Stomach smooth muscle (tissue), 2 donors: ENCODE measurements around the gene DPH2.

Source experiments
- H3K27ac ChIP-seq: one replicate; pipeline ENCODE4 v1.7.0; 2013; ENCODE audit warnings: mild to moderate bottlenecking, low read length, inconsistent platforms
- H3K27me3 ChIP-seq, 2 donors: one replicate each; pipeline ENCODE4 v1.7.0; 2013; ENCODE audit warnings: low read length in 2 of 2; ENCODE audit not compliant: insufficient read depth in 2 of 2, control insufficient read depth in 1 of 2
- H3K36me3 ChIP-seq, 2 donors: one replicate each; pipeline ENCODE4 v1.7.0; 2013; ENCODE audit warnings: low read length in 2 of 2; ENCODE audit not compliant: control insufficient read depth in 2 of 2, insufficient read depth in 2 of 2
- H3K4me1 ChIP-seq: one replicate; pipeline ENCODE4 v1.7.0; 2013; ENCODE audit warnings: low read length; ENCODE audit not compliant: control insufficient read depth, insufficient read depth
- H3K4me3 ChIP-seq, 2 donors: one replicate each; pipeline ENCODE4 v1.7.0; 2013; ENCODE audit warnings: low read length in 2 of 2
- H3K9ac ChIP-seq, 2 donors: one replicate each; pipeline ENCODE4 v1.7.0; 2013; ENCODE audit warnings: low read length in 2 of 2, mild to moderate bottlenecking in 1 of 2
- H3K9me3 ChIP-seq, 2 donors: one replicate each; pipeline ENCODE4 v1.7.0; 2013; ENCODE audit warnings: low read length in 2 of 2; ENCODE audit not compliant: control insufficient read depth in 2 of 2
- donor health status: healthy.
- donor health status: Pancreatic carcinoma.

The DPH2 gene, protein sequence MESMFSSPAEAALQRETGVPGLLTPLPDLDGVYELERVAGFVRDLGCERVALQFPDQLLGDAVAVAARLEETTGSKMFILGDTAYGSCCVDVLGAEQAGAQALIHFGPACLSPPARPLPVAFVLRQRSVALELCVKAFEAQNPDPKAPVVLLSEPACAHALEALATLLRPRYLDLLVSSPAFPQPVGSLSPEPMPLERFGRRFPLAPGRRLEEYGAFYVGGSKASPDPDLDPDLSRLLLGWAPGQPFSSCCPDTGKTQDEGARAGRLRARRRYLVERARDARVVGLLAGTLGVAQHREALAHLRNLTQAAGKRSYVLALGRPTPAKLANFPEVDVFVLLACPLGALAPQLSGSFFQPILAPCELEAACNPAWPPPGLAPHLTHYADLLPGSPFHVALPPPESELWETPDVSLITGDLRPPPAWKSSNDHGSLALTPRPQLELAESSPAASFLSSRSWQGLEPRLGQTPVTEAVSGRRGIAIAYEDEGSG

DNA sequence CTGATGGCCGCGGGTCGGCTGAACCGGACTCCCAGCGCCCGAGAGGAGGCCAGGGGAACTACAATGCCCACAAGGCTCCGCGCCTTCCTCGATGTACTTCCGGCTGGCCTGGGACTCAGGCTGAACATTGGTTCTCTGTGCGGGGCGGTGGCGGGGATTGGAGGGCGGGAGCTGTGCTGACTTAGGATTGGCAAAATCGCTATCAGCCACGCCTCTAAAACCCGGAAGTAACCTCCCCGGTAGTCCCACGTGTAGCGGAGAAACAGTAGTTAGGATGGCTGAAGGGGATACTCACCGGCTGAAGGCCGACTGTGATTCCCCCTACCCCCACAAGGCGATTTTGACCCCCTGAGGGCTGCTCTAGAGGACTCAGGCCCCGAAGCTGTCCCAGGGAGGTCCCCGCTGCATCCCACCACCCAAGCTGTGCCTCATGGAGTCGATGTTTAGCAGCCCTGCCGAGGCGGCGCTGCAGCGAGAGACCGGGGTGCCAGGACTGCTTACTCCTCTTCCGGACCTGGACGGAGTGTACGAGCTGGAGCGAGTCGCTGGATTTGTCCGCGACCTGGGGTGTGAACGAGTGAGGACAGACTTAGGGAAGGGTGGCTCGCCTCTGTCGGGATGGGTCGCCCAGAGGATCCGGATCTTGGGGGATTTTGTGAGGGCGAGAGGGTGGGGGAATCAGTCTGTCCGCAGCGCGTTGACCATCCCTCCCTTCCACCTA is at the start of gene DPH2:
TSS of gene DPH2 (plus strand) at position 265 of the 721 bp plus-strand sequence. CDS start at position 431, 166 bp downstream.
- Histone ChIP-seq H3K27ac (peak within 1 kb of the TSS; percentile 24), H3K36me3 (peaks cover 7 to 20% of the 10 kb centered on the region in 2 donors), H3K4me3 (peak within 1 kb of the TSS; percentile 97 to 99)

DNA sequence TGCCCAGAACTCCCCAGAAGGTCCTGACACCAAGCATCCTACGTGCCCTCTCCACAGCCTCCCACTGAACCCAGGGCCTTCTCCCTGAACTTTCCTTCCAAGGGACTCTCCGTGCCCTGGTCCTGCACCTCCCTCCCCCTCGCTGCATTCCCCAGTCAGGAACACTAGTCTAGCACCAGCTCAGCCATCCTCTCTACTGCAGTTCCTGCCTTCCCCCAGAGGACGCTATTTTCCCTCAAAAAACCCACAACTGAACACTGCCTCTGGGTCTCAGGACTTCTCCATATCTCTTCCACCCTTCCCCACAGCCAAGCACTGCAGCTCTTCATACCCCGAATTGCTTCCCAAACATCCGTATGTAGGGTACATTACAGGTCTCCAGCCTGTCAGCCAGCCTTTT is 48.8 kb upstream of the DPH2 start:
- Histone ChIP-seq H3K9ac (no peak overlapping the region), H3K36me3 (peaks cover 0 to 19% of the 10 kb centered on the region in 2 donors), H3K27ac (no peak overlapping the region), H3K4me3 (no peak overlapping the region), H3K4me1 (no peaks in the 10 kb centered on the region), H3K27me3 (no peaks in the 10 kb centered on the region), H3K9me3 (no peaks in the 10 kb centered on the region)

More for the DNA sequence above, at the start of gene DPH2:
- Histone ChIP-seq H3K9ac (peak within 1 kb of the TSS; percentile 80 to 84), H3K27me3 (no peaks in the 10 kb centered on the region), H3K4me1 (peaks cover 21% of the 10 kb centered on the region), H3K9me3 (no peaks in the 10 kb centered on the region)

DNA sequence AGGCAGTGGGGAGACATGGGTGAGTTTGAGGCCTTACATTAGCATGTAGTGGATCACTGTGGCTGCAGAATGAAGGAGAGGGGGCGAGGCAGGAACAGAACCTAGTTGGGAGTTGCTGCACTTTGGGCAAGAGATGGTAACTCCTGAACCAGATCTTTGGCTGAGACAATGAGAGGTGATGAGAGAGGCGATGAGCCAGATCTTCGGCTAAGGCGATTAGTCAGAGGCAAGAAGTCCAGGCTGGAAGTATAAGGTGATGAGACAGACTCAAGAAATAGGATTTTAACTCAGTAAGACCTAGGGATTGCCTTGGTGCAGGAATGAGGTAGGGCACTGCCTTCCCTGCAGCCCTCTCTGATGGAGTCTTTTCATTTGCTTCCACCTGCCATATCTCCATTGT is 45.3 kb upstream of the DPH2 start:
- H3K27me3 ChIP-seq: no peaks in the 10 kb centered on the region
- H3K4me1 ChIP-seq: no peaks in the 10 kb centered on the region
- H3K4me3 ChIP-seq: no peak overlapping the region
- peaks cover 0 to 19% of the 10 kb centered on the region in 2 donors for H3K36me3 ChIP-seq
- no peak overlapping the region for H3K27ac ChIP-seq
- no peaks in the 10 kb centered on the region for H3K9me3 ChIP-seq
- H3K9ac ChIP-seq: no peak overlapping the region

DNA sequence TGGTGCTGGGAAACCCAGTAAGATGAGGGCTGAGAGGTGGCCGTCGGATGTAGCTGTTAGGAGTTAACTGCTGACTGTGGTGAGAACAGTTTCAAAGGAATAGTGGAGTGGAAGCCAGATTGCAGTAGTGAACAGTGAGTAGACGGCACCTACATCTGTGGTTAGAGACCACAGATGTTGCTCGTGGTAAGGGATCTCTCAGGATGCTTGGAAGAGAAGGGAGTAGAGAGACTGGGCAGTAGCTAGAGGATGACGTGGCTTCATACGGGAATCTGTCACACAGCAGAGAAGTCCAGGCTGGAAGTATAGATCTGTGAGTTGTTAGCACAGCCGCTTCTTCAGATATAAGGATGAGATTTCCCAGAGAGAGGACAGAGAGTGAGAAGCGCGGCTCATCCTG is 44.0 kb upstream of the DPH2 start:
- H3K27me3 ChIP-seq: no peaks in the 10 kb centered on the region
- no peak overlapping the region for H3K27ac ChIP-seq
- no peak overlapping the region for H3K9ac ChIP-seq
- H3K36me3 ChIP-seq: peaks cover 0 to 16% of the 10 kb centered on the region in 2 donors
- H3K4me1 ChIP-seq: no peaks in the 10 kb centered on the region
- no peaks in the 10 kb centered on the region for H3K9me3 ChIP-seq
- H3K4me3 ChIP-seq: no peak overlapping the region

DNA sequence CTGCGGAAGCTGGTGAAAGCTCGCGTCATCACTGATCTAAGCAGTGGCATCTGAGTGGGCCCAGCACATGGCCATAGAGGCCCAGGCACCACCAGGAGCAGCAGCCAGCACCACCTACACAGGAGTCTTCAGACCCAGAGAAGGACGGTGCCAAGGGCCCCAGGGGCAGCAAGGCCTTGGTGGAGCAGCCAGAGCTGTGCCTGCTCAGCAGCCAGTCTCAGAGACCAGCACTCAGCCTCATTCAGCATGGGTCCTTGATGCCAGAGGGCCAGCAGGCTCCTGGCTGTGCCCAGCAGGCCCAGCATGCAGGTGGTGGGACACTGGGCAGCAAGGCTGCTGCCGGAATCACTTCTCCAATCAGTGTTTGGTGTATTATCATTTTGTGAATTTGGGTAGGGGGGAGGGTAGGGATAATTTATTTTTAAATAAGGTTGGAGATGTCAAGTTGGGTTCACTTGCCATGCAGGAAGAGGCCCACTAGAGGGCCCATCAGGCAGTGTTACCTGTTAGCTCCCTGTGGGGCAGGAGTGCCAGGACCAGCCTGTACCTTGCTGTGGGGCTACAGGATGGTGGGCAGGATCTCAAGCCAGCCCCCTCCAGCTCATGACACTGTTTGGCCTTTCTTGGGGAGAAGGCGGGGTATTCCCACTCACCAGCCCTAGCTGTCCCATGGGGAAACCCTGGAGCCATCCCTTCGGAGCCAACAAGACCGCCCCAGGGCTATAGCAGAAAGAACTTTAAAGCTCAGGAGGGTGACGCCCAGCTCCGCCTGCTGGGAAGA is 39.5 kb upstream of the DPH2 start:
- H3K9me3 ChIP-seq: no peaks in the 10 kb centered on the region
- no peak overlapping the region for H3K9ac ChIP-seq
- no peaks in the 10 kb centered on the region for H3K27me3 ChIP-seq
- no peak overlapping the region for H3K4me3 ChIP-seq
- no peak overlapping the region for H3K27ac ChIP-seq
- H3K36me3 ChIP-seq: peaks cover 0 to 5% of the 10 kb centered on the region in 2 donors
- H3K4me1 ChIP-seq: peaks cover 27% of the 10 kb centered on the region

DNA sequence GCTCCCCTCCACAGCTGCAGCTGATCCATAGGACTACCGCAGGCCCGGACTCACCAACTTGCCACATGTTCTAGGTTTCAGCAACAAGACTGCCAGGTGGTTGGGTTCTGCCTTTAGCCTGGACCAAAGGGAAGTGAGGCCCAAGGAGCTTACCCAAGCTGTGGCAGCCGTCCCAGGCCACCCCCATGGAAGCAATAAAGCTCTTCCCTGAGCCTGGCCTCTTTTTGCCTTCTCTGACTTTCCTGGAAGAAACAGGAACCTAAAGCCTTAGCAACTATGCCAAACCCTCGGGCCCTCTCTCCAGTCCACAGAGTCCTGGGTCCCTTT is 38.9 kb upstream of the DPH2 start:
- Histone ChIP-seq H3K27ac (no peak overlapping the region), H3K4me1 (peaks cover 33% of the 10 kb centered on the region), H3K9ac (no peak overlapping the region), H3K36me3 (no peaks in the 10 kb centered on the region), H3K4me3 (no peak overlapping the region), H3K27me3 (no peaks in the 10 kb centered on the region), H3K9me3 (no peaks in the 10 kb centered on the region)

DNA sequence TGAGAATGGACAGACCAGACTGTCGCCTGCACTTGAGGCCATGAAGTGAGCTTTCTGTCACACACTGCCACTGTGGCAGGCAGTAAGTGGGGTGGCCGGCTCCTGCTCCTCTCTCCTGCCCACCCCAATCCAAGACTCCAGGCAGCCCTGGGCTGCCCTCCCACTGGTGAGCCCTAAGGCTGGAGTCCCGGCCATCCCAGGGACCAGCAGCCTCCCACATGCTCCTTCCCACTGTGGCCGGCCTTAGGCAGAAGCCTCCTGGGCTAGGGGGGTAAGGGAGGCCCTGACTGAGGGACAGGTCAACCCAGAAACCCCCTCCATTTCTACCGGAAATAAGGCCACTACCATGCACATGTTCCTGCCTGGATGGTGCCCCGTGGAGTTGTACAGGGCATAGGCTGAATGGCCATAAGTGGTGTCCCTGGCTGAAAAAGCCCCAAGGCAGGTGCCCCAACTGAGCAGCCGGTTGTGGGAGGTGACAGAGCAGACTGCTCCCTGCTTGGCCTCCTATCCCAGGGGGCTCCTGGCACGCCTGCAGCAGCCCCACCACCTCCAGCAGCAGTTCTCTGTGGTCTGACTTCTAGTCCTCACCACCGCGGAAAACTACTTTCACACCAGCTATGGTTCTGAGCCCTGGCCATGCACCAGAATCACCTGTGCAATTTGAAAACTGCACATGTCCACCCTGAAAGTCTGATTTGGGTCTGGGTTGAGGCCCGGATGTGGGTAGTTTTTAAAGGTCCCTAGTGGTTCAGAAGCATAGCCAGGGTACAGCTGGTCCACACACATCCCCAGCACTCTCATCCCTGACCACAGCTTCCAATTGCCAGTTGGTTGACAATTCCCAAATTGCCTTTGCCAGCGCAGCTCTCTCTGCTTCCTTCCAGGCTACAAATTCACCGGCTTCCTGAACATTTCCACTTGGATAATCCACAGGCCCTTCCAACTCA is 37.8 kb upstream of the DPH2 start:
- Histone ChIP-seq H3K9ac (no peak overlapping the region), H3K4me1 (peaks cover 39% of the 10 kb centered on the region), H3K27me3 (no peaks in the 10 kb centered on the region), H3K36me3 (no peaks in the 10 kb centered on the region), H3K9me3 (no peaks in the 10 kb centered on the region), H3K27ac (no peak overlapping the region), H3K4me3 (no peak overlapping the region)

DNA sequence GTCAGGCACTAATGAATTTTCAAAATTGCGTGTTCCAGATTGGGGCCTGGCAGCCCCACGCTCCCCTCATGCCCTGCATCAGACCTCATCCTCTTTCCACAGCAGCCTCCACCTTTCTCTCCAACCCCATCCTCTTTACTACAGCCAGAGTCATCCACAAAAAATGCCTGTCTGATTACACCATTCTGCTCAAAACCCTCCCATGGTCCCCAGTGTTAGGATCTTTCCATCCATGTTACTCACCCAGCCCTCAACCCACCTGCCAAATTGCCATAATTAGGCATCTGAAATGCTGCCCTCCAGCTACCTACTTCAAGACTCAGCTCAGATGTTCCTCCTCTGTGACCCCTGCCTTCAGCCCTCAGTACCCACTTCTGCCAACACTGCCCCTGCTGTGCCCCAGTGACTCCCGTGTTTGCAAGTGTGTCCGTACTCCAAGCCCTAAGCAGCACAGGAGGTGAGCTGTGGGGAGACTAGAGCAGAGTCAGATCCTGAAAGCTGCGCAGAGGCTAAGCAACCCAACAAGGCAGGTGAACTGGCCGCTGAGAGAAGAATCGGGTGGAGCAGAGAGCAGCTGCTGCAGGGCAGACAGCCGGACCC is 36.9 kb upstream of the DPH2 start:
- no peaks in the 10 kb centered on the region for H3K36me3 ChIP-seq
- no peaks in the 10 kb centered on the region for H3K9me3 ChIP-seq
- H3K4me1 ChIP-seq: peaks cover 40% of the 10 kb centered on the region
- H3K9ac ChIP-seq: peak overlapping the region; percentile 33 to 64
- peak overlapping the region; percentile 57 to 75 for H3K4me3 ChIP-seq
- no peak overlapping the region for H3K27ac ChIP-seq
- H3K27me3 ChIP-seq: no peaks in the 10 kb centered on the region

DNA sequence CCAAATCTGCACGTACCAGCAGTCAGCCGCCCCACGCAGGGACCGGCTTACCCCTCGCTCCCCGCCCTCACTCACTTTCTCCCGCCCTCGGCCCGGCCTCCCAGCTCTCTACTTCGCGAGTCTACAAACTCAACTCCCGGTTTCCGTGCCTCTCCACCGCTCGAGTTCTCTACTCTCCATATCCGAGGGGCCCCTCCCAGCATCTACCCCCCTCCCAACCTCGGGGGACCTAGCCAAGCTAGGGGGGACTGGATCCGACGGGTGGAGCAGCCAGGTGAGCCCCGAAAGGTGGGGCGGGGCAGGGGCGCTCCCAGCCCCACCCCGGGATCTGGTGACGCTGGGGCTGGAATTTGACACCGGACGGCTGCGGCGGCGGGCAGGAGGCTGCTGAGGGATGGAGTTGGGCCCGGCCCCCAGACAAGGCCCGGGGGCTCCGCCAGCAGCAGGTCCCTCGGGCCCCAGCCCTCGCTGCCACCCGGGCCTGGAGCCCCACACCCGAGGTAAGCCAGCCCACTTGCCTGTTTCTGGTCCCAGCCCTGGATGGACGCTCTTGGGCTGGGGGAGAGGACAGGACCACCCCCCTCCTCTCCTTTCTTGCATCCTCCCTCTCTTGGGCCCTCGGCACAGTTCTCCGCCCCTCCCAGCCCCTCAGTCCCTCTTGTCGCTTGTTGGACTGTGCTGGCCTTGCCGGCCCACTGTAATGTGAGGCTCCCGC is 36.3 kb upstream of the DPH2 start, which contains the start of gene ARTN:
TSS of gene ARTN (plus strand) at position 416 of the 715 bp plus-strand sequence. CDS start 1,856 bp downstream, outside the sequence.
- Histone ChIP-seq H3K27me3 (no peaks in the 10 kb centered on the region), H3K9ac (peak within 1 kb of the TSS; percentile 33 to 64), H3K4me3 (peak within 1 kb of the TSS; percentile 57 to 75), H3K27ac (peak within 1 kb of the TSS; percentile 24), H3K4me1 (peaks cover 40% of the 10 kb centered on the region), H3K9me3 (no peaks in the 10 kb centered on the region), H3K36me3 (no peaks in the 10 kb centered on the region)
